A673 (cell line): Measurements from ENCODE around the gene KRT36. TPM values are rescaled to one million over a fixed set of nuclear protein-coding genes. Genes with fewer than 3 reads are reported as not detected.

Source experiments
- BruUV-seq: library from RNA; stranded (reverse); fragments of 400-500 nt; replicated peaks from 2 replicates; lab custom pipeline; 2021; lab: Mats Ljungman, UMichigan
- CTCF ChIA-PET: fragments of 300-600 bp; sonication (Branson Sonifier 250); formaldehyde crosslinking; loops from one replicate; lab custom pipeline; 2022; ENCODE audit warnings: antibody characterized with exemption; lab: Charles Lee
- POLR2A ChIA-PET: fragments of 300-600 bp; sonication (Branson Sonifier 250); formaldehyde crosslinking; loops from one replicate; lab custom pipeline; 2022; ENCODE audit warnings: antibody characterized with exemption; ENCODE audit not compliant: low non-redundant PET; lab: Charles Lee
- DNase-seq: peaks from one replicate; pipeline ENCODE4 v3.0.0-alpha.2; 2015; ENCODE audit warnings: low spot score
- H3K27ac ChIP-seq: fragments of 200-600 bp; sonication (generic); 2 replicates; pipeline ENCODE4 v1.5.1; 2016; ENCODE audit warnings: mixed run types, low read depth, mild to moderate bottlenecking, mixed read lengths, antibody characterized with exemption, low read length; ENCODE audit not compliant: poor library complexity, severe bottlenecking
- H3K27me3 ChIP-seq: fragments of 200-600 bp; sonication (generic); replicated peaks from 2 replicates; pipeline ENCODE4 v1.6.1; 2017; ENCODE audit warnings: mixed run types, low read depth, mild to moderate bottlenecking, mixed read lengths, antibody characterized with exemption, low read length; ENCODE audit not compliant: insufficient read depth, poor library complexity
- H3K36me3 ChIP-seq: fragments of 200-600 bp; sonication (generic); 2 replicates; pipeline ENCODE4 v1.6.1; 2016; ENCODE audit warnings: mixed run types, mild to moderate bottlenecking, mixed read lengths, antibody characterized with exemption, low read length; ENCODE audit not compliant: insufficient read depth, poor library complexity, severe bottlenecking
- H3K4me1 ChIP-seq: fragments of 200-600 bp; sonication (generic); 2 replicates; pipeline ENCODE4 v1.6.1; 2017; ENCODE audit warnings: mixed run types, mild to moderate bottlenecking, mixed read lengths, antibody characterized with exemption, low read length; ENCODE audit not compliant: insufficient read depth, poor library complexity, severe bottlenecking
- H3K4me3 ChIP-seq: fragments of 200-600 bp; sonication (generic); 2 replicates; pipeline ENCODE4 v1.5.1; 2016; ENCODE audit warnings: low read depth, mixed run types, mild to moderate bottlenecking, mixed read lengths, low read length; ENCODE audit not compliant: poor library complexity, severe bottlenecking
- H3K9me3 ChIP-seq: fragments of 200-600 bp; sonication (generic); 2 replicates; pipeline ENCODE4 v1.6.1; 2016; ENCODE audit warnings: mixed run types, low read depth, mild to moderate bottlenecking, mixed read lengths, antibody characterized with exemption, low read length; ENCODE audit not compliant: poor library complexity, severe bottlenecking
- CTCF ChIP-seq: fragments of 300-800, 200-600 bp; sonication (generic); conservative IDR thresholded peaks from 2 replicates; pipeline ENCODE4 v1.5.1; 2017; ENCODE audit warnings: low read depth, mild to moderate bottlenecking, antibody characterized with exemption, low read length, moderate library complexity, mixed read lengths
- EZH2 ChIP-seq: fragments of 200-600 bp; sonication (generic); IDR thresholded peaks from 2 replicates; pipeline ENCODE4 v1.6.1; 2017; ENCODE audit warnings: borderline replicate concordance, low read depth, mild to moderate bottlenecking, mixed read lengths, antibody characterized with exemption, low read length; ENCODE audit not compliant: poor library complexity, severe bottlenecking
- intact Hi-C: fragments of 100-400 bp; cut with micrococcal nuclease; formaldehyde crosslinking; loops from one replicate; pipeline ENCODE4 v1.10.0; 2022; ENCODE audit not compliant: unreplicated experiment
- total RNA-seq: library from RNA; stranded (reverse); gene quantifications from 2 replicates; pipeline ENCODE4 v1.2.3, GENCODE V29; 2021

Gene KRT36
- total RNA-seq, 1 experiment from 2014 or later, result not detected

GRCh38 chr17:41480136-41480535, 9.6 kb downstream of the KRT36 start:
- H3K27me3 ChIP-seq, result no peaks in the 10 kb centered on the region
- intact Hi-C loops, result no loop called here
- CTCF ChIA-PET, result no interaction called here
- no peak for DNase-seq
- BruUV-seq, result no TSS peak
- POLR2A ChIA-PET, result no interaction called here
- no peak overlapping the region for H3K27ac ChIP-seq
- H3K4me3 ChIP-seq, result no peak overlapping the region
- TF ChIP-seq EZH2, result no peak
- TF ChIP-seq CTCF, result no peak
- H3K9me3 ChIP-seq, result no peaks in the 10 kb centered on the region
- H3K36me3 ChIP-seq, result no peaks in the 10 kb centered on the region
- H3K4me1 ChIP-seq, result no peaks in the 10 kb centered on the region

- Histone ChIP-seq H3K27me3 (no peaks in the 10 kb centered on the region), H3K27ac (no peak overlapping the region), H3K4me3 (no peak overlapping the region), H3K36me3 (no peaks in the 10 kb centered on the region), H3K9me3 (no peaks in the 10 kb centered on the region), H3K4me1 (no peaks in the 10 kb centered on the region)
- intact Hi-C loops, result no loop called here
- CTCF ChIA-PET, result no interaction called here
- POLR2A ChIA-PET, result no interaction called here
- no peak for DNase-seq
- no peak for TF ChIP-seq EZH2
- no peak for TF ChIP-seq CTCF
- BruUV-seq, result no TSS peak
Measured at GRCh38 chr17:41478237-41478636, 11.5 kb downstream of the KRT36 start.

- intact Hi-C loops, result no loop called here
- ChIA-PET POLR2A (no interaction called here), CTCF (no interaction called here)
- Histone ChIP-seq H3K36me3 (no peaks in the 10 kb centered on the region), H3K27ac (no peak overlapping the region), H3K9me3 (no peaks in the 10 kb centered on the region), H3K4me1 (no peaks in the 10 kb centered on the region), H3K4me3 (no peak overlapping the region), H3K27me3 (no peaks in the 10 kb centered on the region)
- DNase-seq, result no peak
- TF ChIP-seq CTCF (no peak), EZH2 (no peak)
- BruUV-seq, result no TSS peak
Measured at GRCh38 chr17:41476866-41477815, 12.6 kb downstream of the KRT36 start.
